Measurements from ENCODE around the gene OPRM1.

- no peak for TF ChIP-seq CTCF (IDR thresholded peaks at IDR 0.05; ENCODE audit: insufficient read depth, low read depth, low read length)
- no peak for TF ChIP-seq EZH2 (IDR thresholded peaks at IDR 0.05; ENCODE audit: insufficient read depth, low read length)
Measured at GRCh38 chr6:154236646-154237301, 197.7 kb downstream of the OPRM1 start.
